HTERT RPE-1 (cell line): ENCODE results near the gene GRK7.
"Not testable (repeated sequence)": the region's sequence is repeated elsewhere in the genome, so short reads cannot be mapped to it uniquely, and the experiment has no call there.

Experiments used
- in situ Hi-C: fragments of 300-500 bp; cut with MboI; formaldehyde crosslinking; loops from 4 replicates; pipeline ENCODE4 v1.14.3; 2020; ENCODE audit warnings: low sequenced_read_pairs

GRK7 gene

DNA sequence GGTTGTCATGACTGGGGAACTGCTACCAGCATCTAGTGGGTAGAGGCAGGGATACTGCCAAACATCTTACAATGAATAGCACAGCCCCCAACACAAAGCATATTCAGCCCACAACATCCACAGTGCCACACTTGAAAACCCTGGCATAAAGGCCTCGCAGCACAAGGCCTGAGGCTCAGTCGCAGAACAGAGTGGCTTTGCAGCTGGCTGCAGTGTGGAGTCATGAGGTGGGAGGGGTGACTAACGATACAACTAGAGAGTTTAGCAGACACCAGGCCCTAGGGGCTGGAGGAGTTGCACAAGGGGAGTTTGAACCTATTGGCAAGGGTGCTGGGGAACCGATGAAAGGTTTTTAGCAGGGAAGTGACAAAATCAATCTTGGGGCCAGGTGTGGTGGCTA is 32.1 kb downstream of the GRK7 start:
- in situ Hi-C loops: no loop called here

- in situ Hi-C loops: no loop called here
These were observed 32.5 kb downstream of the GRK7 start for GRCh38 chr3:141795741-141796080.

- in situ Hi-C loops: no loop called here
These were observed 33.1 kb downstream of the GRK7 start for GRCh38 chr3:141796081-141796888.

- in situ Hi-C loops: no loop called here
These were observed 33.9 kb downstream of the GRK7 start for GRCh38 chr3:141796889-141797781.

- in situ Hi-C loops: no loop called here
These were observed 34.7 kb downstream of the GRK7 start for GRCh38 chr3:141797819-141798447.

- in situ Hi-C loops: no loop called here
These were observed 35.2 kb downstream of the GRK7 start for GRCh38 chr3:141798448-141798845.

GRCh38 chr3:141802316-141803077 is 39.3 kb downstream of the GRK7 start:
- in situ Hi-C loops: no loop called here

DNA sequence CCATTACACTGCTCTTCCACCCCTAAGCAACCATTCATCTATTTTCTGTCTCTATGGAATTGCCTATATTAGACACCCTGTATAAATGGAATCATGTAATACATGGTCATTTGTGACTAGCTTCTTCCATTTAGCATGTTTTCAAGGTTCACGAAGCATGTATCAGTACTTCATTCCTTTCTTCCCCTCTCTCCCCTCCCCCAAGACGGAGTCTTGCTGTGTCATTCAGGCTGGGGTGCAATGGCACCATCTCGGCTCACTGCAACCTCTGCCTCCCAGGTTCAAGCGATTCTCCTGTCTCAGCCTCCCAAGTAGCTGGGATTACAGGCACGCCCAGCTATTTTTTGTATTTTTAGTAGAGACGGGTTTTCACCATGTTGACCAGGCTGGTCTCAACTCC is 40.3 kb downstream of the GRK7 start:
- in situ Hi-C loops: not testable (repeated sequence)

- in situ Hi-C loops: no loop called here
These were observed 41.2 kb downstream of the GRK7 start for GRCh38 chr3:141804447-141804777.

DNA sequence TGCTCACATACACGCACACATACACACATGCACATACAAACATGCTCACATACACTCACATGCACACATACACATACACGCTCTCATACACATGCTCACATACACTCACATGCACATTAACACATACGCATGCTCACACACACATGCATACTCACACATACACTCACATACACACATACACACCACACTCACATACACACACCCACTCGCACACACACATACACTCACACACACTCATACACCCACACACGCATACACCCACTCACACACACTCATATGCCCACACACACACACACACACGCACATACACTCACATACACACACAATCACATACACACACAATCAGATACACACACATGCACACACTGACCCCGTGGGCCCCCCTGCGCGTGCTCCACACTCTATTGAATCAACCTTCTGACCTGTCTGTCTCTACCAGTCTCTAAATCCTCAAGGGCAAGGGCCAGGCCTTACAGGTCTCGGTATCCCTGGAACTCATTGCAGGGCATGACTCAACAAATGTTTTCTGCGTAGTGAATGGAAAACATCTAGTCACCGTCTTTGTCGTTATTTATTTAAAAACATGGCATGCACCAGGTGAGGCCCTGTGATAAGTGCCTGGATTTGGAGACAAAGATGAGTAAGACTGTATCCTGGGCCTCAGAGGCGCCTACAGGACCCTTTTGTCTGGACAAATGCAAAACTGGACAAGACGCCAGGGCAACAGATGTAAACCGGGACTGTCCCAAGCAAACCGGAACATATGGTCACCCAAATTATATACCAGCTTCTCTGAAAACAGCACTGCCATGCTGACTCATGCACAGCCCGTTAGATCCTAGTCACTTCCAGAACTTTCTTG is 41.8 kb downstream of the GRK7 start:
- in situ Hi-C loops: no loop called here

DNA sequence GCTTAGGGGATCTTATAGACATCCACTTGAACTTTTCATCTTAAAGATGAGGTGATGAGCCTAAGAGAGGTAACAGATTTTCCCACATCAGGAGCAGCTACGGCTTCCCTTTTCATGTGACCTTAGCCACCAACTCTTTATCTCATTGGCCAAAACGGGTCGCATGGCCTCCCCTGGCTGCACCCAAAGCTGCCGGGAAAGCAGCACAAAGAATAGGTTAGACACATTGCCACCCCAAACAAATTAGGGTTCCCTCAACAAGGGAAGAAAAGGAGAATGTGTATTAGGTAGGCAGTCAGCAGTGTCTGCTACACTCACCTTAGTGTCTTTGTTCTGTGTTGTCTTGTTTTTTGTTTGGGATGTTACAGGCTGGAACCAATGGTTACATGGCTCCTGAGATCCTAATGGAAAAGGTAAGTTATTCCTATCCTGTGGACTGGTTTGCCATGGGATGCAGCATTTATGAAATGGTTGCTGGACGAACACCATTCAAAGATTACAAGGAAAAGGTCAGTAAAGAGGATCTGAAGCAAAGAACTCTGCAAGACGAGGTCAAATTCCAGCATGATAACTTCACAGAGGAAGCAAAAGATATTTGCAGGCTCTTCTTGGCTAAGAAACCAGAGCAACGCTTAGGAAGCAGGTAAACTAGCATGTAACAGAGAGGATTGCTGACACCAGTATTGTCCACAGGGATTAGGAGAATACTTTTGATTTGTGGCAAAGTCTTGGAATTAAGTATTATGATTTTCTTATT is 44.2 kb downstream of the GRK7 start:
- in situ Hi-C loops: no loop called here

DNA sequence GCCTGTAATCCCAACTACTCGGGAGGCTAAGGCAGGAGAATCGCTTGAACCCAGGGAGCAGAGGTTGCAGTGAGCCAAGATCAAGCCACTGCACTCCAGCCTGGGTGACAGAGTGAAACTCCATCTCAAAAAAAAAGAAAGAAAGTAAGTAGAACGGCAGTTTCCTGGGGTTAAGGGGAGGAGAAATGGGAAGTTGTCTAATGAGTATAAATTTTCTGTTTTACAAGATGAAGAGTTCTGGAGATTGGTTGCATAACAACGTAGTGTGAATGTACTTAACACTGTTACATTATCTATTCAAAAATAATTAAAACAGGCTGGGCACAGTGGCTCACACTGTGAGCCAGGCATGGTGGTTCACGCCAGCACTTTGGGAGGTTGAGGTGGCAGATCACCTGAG is 45.4 kb downstream of the GRK7 start:
- in situ Hi-C loops: no loop called here

GRCh38 chr3:141810161-141810560 is 47.0 kb downstream of the GRK7 start:
- in situ Hi-C loops: no loop called here

DNA sequence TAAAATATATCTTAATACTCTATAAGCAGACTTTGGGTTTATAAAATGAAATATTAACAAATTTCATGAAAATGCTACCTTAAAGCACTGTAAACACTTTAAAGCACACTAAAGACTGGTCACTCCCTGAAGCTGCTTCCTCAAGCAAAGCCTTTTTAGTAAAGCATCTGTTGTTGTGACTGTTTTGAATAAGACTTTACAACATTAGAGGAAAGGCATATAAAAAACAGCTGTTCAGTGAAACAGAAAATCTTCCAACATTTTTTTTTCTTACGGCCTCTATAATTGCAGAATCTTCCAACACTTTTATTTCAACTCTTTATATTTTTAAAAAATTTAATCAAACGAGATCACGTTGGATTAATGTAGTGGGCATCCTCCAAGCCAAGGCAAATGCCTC is 48.1 kb downstream of the GRK7 start:
- in situ Hi-C loops: no loop called here

DNA sequence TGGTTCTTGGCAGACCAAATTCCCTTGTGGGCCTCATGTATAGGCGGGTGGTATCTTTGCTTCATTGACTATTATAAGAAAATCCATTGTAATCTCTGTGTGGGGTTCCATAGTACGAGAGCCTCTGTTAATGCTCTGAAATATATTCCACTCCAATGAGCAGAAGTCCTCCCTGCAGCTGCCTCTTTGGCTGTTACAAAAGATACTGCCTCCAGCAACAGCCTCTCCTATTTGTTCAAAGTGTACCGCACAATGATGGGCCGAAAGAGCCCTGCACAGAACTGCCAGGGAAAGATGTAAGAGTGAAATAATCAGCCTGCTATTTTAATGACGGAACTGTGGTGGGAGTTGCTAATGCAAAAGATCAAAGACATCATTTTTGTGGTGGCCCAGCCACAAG is 48.9 kb downstream of the GRK7 start:
- in situ Hi-C loops: no loop called here

- in situ Hi-C loops: no loop called here
These were observed 49.4 kb downstream of the GRK7 start for GRCh38 chr3:141812586-141812985.
